Measurements from ENCODE around the gene PTPRG.

Gene PTPRG

DNA sequence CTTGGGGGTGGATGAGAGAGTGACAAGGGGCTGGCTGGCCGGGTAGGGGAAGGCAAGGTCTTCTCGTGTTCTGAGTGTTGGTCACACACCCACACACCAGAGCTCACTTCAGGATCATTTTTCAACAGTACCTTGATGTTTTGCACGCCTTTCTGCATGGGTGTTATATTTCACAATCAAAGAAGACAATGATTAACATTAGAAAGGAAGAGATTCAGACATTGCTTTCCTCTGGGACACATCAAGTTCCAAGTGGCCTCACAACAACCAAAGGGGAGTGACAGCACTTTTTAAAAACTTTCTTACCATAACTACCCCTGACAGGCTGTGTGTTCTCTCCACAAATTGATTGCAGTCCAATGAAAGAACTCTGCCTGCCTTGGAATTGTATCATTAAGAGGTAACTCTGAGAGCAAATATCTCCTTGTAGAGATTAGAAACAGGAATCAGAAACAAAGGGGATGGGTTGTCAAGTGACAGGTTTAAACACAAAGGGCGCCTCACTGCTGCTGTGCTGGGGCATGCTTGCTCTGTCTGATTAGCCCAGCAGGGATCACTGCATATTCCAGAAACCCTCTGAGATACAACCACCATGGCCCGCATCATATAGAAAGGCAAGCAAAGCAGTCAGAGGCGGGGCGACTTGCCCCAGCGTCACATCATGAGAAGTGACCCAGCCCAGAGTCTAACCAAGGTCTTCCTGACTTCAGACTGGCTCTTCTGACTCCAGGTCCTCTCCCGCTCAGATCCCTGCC, 581.1 kb downstream of the PTPRG start:
- no peak for DNase-seq

DNA sequence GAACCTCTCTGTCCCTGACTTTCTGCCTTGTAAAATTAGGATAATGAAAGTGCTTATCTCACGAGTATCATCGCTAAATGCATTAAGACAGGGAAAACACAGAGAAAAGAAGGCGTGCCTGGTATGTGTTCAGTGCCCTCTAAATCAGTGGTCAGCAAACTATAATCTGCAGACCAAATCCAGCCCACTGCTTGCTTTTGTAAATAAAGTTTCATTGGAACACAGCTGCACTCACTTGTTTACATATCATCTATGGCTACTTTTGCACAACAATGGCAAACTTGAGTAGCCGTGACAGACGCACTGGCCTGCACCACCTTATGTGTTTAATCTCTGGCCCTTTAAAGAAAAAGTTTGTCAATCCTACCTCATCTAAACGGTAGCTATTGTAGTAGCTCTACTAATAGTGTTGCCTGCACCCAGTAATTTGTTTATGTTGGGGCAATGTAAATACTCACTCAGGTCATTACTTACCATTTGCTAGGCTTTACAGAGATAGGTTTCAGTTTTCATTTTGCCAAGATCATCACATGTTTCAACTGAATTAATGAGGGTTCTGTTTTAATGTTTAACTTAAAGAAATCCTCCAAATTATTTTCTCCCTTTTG, 582.6 kb downstream of the PTPRG start:
- DNase-seq: no peak

DNA sequence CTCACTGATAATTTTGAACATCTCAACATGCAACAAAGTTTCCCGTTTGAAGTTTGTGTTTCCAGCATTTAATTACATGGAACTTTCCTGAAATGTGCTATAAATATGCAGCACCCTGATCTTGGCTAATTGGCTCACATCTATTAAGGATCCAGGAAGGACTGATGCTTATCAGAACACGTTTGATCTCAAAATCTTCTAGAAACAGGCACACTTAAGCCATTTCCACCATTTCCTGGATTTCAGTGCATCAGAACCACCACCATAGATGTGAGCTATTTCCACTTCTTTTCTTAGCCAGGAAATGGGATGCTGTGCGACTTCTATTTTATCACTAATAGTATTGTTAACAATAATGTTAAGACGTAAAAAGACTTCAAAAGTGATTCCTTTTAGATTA, 583.1 kb downstream of the PTPRG start:
- DNase-seq: no peak

DNA sequence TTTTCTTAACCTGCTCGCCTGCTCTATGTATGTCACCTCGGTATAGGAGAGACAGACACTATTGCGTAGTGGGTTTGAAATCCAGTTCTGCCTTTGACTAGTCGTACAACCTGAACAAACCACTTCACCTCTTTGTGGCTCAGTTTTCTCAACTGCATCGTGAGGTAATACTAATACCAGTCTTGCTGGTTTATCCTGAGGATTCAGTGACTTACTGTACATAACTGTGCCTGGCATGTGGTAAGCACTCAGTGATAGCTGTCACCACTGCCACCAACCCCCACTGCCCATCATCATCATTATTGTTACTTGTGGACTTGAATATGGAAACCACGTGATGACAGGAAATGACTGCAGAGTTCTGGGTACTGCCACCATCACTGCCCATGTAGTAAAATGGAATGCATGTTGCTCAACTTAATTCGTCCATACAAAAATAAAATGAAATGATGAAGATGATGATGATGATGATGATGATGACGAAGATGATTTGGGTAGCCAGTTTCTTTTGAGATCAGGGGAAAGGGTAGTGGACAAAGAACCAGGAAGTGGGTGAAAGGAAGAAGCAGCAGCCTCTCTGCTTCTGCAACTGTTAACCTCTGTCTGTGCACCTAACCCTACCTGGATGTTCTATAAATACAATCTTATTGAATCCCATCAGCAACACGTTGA, 583.9 kb downstream of the PTPRG start:
- DNase-seq: no peak

DNA sequence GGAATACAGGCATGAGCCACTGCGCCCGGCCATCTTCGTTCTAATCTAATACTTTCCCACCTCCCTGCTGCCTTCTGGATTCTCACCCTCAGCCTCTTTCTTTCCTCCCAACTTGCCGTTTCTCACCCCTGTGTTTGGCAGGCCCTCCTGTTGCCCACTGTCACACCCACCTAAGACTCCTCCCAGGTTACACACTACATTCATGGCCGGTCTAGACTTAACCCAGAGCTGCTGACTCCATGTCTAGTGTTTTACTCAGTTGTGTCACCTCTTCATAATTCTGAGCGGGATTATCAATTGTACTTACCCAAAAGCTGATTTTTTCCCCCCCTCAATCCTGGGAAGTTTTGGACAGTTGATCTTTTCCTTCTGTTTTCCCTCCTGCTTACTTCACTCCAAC, 588.2 kb downstream of the PTPRG start:
- no peak for DNase-seq

DNA sequence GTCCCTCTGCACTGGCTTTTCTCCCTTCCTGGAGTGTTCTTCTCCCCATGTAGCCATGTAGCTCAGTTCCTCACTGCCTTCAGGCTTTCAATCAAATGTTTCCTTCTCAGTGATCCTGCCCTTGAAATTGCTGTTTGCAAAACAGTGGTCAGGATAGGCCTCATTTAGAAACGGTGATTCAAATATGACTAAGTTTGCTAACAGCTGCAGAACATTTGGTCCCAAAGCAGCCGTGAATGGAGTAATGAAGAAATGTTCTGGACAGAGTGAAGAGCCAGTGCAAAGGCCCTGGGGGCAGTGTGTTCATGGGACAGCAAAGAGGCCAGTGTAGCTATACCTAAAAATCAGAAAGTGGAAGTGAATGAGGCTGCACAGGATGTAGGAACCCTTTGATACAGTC, 588.6 kb downstream of the PTPRG start:
- no peak for DNase-seq

DNA sequence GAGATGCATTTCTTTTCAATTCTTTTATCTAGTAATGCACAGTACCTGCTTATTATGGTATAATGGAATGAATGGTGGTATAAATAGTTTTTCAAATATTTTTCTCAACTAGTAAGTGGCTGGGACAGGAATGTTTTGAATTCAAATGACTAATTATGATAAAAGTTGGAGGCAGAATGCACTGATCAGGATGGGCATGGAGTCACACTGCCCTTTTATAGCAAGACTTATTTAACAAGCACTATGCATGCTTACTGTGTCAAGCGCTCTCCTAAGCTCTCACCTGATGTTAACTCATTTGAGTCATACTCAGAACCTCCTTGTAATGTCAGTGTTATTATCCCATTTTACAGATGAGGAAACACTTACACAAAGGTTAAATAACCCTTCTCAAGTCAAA, 590.2 kb downstream of the PTPRG start:
- DNase-seq: no peak

DNA sequence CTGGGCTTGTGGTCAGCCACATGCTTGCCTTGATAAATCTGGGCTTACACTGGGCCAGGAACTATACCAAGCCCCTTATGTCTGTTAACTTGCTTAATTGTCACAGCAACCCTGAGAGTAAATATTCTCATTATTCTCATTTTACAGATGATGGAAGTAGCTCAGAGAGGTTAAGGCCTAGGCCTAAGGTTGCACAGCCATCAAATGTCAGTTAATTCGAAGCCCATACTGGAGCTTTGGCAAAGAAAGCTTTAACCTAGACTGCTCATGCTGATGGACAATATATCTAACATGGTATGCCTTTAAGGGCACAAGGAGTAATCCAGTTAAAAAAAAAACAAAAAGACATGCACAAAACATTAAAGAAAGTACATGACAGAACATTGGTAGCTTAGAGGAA, 591.9 kb downstream of the PTPRG start:
- DNase-seq: no peak

DNA sequence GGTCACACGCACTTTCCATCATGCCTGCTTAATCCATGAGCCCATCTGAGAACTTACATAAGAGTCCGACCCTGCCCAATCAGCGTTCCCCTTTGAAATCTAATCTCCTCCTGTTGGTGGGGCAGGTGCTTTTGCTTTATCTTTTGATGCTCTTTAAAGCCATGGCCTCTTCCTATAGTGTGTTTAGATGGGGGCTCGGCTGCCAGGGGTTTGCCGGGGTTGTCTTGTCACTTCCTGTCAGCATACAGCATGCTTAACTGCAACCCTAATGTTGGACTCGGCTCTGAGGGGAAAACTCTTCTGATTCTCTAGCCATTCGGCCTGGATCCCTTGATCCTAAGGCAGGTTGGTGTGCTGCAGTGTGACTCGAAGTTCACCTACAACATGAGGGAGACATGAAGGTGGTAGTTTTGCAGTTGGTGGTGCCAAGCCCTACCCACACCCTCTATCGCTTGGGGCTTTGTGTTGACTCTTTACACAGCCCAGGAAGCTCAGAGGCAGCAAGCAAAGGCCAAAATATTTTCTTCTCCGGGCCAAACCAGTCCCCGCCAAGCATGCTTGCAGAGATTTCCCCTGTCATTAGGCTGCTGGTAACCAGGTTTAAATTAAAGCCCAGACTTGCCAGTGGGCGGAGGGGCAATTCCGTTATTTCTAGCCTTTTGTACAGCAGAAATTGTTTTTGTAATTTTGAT, 593.2 kb downstream of the PTPRG start:
- DNase-seq: no peak

DNA sequence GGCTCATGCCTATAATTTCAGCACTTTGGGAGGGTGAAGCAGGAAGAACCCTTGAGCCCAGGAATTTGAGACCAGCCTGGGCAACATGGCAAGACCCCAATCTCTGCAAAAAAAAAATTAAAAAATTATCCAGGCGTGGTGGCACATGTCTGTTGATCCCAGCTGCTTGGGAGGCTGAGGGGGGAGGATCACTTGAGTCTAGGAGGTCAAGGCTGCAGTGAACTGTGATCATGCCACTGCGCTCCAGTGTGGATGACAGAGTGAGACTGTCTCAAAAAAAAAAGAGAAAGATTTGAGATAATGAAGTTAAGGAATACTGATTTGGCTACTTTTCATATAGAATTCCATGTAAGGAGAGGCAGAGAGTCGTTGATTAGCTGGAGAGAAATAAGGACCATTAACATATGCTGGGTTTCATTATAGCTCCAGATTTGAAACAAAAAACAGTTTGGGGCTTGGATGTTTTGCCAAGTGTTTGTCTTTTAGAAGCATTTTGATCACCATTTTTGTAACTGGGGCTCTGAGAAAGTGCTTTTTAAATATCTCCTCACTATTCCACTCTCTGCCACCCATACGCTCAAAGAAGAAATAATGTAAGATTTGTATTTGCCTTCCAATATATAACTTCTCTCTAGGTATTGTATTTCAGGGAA, 597.8 kb downstream of the PTPRG start:
- DNase-seq: no peak

DNA sequence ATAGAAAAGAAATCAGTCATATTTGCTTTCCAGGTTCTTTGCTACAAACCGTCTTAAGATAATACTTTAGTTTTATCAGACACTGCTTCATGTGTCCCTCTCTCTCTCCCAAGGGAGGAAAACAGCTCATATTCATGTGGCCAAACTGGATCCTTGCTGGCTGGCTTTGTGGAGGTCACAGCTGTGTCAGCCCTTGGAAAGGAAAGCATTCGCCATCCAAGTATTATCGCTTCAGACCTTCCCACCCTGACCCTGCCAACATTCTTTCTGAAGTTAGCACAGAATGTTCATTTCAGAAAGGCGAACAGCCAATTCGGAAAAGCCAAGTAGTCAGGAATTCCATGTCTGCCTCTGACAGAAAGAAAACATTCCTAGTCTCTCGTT, 598.3 kb downstream of the PTPRG start:
- DNase-seq: no peak

DNA sequence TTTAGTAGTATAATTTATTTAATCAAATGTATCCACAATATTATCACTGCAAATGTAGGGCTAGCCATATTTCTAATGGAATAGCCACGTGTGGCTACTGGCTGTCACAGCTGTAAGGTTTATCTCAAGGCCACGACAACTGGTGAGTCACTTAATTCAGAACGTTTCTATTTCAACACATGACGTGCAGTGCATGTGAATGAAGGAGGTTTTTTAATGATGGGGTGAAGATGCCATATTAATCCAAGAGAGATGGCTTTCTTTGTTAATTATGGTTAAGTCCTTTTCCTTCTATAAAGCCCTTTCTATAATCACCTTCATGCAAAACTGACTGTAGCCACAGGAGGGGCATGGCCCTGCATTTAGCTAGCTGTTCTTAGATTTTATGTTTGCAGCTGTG, 600.0 kb downstream of the PTPRG start:
- DNase-seq: no peak

DNA sequence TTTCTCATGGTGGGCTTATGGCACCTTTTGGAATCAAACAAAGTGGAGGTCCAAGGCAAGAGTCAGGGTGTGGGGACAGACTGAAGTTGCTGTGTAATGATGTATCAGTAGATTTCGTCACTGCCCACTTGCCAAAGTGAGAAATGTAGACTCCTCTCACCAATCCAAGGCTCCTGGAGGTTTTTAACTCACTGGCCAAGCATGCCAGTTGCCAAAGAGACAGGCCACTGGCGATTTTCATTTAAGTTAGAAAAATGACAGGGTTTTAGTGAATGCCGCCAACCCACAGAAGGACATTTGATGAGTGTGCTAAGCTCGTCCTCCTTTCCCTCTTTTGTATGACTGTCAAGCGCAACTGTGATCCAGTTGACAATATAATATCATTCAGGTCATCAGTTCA, 602.8 kb downstream of the PTPRG start:
- DNase-seq: no peak

DNA sequence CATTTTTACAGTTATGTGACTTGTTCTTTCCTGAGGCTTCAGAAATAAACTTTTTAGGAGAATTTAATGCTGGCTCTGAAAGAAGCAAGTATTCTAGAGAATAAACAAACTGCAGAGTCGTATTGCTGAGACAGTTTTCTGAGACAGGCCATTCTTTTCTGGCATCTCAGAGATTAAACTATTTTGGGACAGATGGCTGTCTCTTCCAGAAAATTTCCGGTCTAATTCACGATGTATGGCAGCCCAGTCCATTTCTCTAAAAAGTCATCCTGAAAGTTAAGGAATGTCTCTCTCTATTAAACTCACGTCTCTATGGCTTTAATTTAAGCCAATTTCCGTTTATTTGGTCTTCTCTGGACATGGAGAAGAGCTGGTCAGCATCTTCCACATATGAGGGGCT, 603.4 kb downstream of the PTPRG start:
- DNase-seq: no peak

DNA sequence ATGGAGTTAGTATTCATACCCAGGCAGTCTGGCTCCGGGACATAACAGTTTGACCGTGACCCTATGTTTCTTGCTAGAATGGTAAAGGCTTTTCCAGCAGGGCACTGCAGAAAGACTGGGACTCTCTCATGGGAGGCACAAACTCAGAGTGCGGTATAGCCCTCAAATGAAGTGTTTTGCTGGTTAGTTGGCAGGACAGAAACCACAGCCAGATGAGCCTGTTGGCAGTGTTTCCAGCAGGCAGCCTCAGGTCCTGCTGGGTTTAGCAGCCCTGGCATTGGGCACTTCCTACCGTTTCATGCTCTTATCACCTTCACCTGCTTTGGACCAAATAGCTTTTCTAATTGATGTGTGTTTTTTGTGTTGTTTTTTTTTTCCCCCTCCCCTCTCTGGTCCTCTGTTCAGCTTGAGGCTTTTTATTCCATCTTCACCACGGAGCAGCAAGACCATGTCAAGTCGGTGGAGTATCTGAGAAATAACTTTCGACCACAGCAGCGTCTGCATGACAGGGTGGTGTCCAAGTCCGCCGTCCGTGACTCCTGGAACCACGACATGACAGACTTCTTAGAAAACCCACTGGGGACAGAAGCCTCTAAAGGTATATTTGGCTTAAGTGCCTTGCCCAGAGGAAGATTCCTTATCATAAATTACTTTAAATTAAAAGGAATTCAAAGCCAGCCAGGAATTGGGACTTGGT, 606.3 kb downstream of the PTPRG start:
- no peak for DNase-seq

DNA sequence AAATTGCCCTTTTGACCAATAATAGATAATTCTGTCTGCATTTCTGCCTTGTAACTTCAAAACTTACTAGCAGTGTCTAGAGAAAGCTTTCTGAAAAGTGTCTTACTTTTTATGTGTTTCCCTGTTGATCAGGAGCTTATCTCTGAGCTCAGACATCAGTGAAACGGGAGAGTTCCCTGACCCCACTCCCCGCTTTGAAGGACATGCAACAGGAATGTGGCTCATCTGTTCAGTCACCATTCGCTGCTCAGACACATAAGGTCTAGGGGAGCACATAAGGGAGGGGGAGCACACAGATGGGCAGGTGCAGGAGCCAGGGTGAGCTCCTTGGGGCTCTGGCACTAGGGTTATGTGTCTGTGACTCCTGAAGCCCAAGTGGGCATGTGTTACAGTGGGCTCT, 607.0 kb downstream of the PTPRG start:
- DNase-seq: no peak

DNA sequence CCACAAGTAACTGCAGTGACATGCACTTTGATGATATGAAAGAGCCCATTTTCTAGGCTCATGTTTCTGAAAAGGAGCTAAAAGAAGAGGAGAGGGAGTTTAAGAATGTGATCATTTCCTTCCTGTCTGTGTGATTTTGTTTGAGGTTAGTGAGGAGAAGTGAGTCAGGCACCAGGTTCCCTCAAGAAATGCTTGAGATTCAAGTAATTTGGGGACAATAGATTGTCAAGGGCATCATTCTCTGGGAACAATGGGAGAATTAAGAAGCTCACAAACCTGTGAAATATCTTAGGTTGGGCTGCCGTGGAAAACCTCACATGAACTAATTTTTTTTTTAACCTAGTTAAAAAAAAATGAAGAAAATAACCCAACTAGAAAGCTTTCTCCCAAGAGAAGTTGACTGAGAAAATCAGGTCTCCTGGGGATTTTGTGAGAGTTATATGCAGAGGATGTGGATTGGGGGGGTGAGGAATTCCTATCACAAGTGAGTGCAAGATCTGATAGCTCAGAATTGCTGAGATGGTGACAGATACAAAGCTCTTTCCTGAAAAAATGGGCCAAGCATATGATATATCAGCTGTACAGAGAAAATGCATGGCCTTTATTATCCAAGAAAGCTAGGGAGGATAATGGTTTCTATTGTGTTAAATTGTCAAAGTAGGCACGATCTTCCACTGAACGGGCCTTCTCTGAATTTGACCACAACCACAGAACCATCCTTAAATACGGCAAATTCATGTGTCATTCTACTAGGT, 608.7 kb downstream of the PTPRG start:
- no peak for DNase-seq

DNA sequence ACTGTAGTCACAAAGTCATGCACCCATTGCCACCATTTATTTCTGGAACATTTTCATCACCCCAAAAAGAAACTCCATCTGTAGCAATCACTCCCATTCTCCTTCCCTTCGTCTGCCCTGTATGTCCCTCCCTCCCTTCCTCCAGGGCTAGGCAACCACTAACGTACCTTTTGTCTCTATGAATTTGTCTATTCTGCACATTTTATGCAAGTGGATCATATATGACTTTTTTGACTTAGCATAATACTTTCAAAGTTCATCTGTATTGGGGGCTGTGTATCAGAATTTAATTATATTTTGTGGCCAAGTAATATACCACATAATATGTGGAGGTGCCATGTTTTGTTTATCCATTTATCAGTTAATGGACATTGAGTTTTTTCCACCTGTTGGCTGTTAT, 610.4 kb downstream of the PTPRG start:
- no peak for DNase-seq

DNA sequence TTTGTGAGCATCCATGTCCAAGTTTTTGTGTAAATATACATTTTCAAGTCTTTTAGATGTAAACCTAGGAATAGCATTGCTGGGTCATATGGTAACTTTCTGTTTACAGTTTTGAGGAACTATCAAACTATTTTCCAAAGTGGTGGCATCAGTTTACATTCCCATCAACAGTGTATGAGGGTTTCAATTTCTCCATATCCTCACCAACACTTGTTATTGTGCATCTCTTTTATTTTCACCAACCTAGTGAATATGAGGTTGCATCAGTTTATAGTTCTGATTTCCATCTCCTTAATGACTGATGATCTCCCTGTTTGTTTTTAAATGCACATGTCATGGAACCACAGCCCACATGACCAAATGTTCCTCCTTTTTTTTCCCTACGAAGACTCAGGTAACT, 610.8 kb downstream of the PTPRG start:
- DNase-seq: no peak

DNA sequence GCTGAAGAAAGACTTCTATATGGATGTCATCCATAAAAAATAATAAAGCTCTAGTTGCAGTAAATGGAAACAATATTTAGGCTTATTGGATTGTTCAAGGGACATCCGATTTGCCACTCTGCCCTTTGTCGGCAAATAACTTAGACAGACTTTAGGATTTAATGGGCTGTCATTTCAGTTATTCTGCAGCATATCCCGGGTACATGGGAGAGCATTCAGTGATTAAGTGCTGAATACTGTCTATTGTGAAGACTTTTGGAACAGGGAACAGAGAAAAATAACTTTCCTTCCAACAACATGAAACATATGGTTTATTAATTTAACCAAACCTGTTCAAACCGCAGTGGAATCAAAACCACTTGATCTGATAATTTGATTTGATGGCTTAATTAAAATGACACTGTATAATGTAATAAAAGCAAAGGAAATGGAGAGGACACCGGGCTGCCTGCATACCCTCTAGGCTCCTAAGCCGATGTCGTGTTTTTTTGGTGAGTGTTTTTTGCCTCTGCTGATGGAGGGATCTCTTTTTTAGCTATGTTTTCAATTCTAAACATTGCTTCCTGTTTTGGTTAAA, 612.7 kb downstream of the PTPRG start:
- no peak for DNase-seq

DNA sequence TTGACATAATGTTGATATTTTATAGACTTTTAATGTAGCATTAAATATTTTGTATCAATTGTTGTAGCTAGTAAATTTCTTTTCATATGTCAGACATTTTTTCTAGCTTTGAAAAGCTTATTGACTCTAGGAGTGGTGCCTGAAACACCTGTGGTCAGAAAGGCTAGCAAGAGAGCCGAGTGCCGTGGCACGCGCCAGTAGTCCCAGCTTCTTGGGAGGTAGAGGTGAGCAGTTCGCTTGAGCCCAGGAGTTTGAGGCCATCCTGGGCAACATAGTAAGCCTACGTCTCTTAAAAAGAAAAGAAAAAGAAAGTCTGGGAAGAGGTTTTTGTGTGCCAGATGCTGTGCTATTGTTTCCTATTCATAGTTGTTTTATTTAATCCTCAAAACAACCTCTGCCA, 613.8 kb downstream of the PTPRG start:
- DNase-seq: no peak

DNA sequence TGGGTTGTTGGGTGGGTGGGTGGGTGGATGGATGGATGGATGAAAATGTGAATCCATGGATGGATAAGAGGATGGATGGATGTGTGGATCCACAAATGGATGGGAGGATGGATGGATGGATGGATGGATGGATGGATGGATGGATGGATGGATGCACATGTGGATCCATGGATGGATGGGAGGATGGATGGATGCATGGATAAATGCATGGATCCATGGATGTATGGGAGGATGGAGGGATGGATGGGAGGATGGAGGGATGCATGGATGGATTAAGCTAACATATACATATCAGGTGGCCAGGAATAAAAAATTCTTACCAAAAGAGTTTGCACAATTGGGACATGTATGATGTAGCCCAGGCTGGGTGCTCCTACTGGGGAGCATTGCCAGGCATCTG, 616.7 kb downstream of the PTPRG start:
- DNase-seq: no peak
